ENCODE data around the gene MPZL2. TPM values are rescaled to one million over a fixed set of nuclear protein-coding genes. Genes with fewer than 3 reads are reported as not detected.

Gene MPZL2
- total and polyA plus RNA-seq, 2 of the 13 experiments (the other 11 are each of a cell fraction or from before 2014, with no cell fraction given) = 27.9 to 53.7 TPM

GRCh38 chr11:118232659-118233058 is 31.4 kb downstream of the MPZL2 start:
- H3K9me3 ChIP-seq (ENCODE audit: low read length) = no peaks in the 10 kb centered on the region
- ChIA-PET CTCF (ENCODE audit: low intra/inter-chr PET ratio, low total read pairs) (no interaction called here), POLR2A (no interaction called here)
- peaks cover 25% of the 10 kb centered on the region for H3K4me1 ChIP-seq (ENCODE audit: insufficient read depth, low read length)
- no peaks in the 10 kb centered on the region for H4K20me1 ChIP-seq (ENCODE audit: insufficient read depth, low read length)
- H3K27ac ChIP-seq (ENCODE audit: extremely low read length, insufficient read depth, low read length) = no peak overlapping the region
- no peaks in the 10 kb centered on the region for H3K27me3 ChIP-seq (ENCODE audit: control insufficient read depth in 1 of 2, insufficient read depth in 2 of 2, low read length in 2 of 2)
- in situ Hi-C loops (cut with HindIII; ENCODE audit: extremely low pct_ligation_motif_present, low pct_unique_long_range_greater_than_20kb) (no loop called here), intact Hi-C loops (cut with micrococcal nuclease; ENCODE audit: unreplicated experiment) (no loop called here)
- H2AFZ ChIP-seq (ENCODE audit: low read length) = no peak overlapping the region
- no peaks in the 10 kb centered on the region for H3K79me2 ChIP-seq (ENCODE audit: insufficient read depth, low read length)
- WGBS (ENCODE audit: low lambda C conversion rate) = 61% methylated on average over 1 of the region's 1 CpG
- peak; percentile 15 for DNase-seq (ENCODE audit: low spot score)
- H3K4me3 ChIP-seq (replicated peaks in 1 of 3; ENCODE audit: insufficient read depth in 1 of 3, low read depth in 2 of 3, low read length in 3 of 3) = no peak overlapping the region
- BruUV-seq (replicated peaks) = no TSS peak
- peaks cover 0 to 26% of the 10 kb centered on the region in 2 experiments for H3K36me3 ChIP-seq (replicated peaks in 1 of 2; ENCODE audit: control insufficient read depth in 1 of 2, insufficient read depth in 2 of 2, low read length in 2 of 2)
- FAIRE-seq = no peak
- no peak overlapping the region for H3K4me2 ChIP-seq (ENCODE audit: low read depth, low read length)
- H3K9ac ChIP-seq (ENCODE audit: insufficient read depth, low read depth, low read length) = no peak overlapping the region
- ATAC-seq = no peak
- TF ChIP-seq MLX (CRISPR knock-in tag; IDR thresholded peaks at IDR 0.05) (no peak), CREB1 (IDR thresholded peaks at IDR 0.05) (0 out of 2 replicates have a peak, but pooled peaks have one; percentile 16), CREB1 (CRISPR knock-in tag; IDR thresholded peaks at IDR 0.05) (no peak), ZNF274 (CRISPR knock-in tag; IDR thresholded peaks at IDR 0.05) (no peak), IRF1 (CRISPR knock-in tag; IDR thresholded peaks at IDR 0.05; ENCODE audit: low read depth) (no peak), EP300 (IDR thresholded peaks at IDR 0.05; ENCODE audit: low read depth in 2 of 2, low read length in 2 of 2) (peak in 1 of 2 experiments; percentile 15; a peak in 1 of 4 replicates), EP300 (CRISPR knock-in tag; IDR thresholded peaks at IDR 0.05; ENCODE audit: borderline replicate concordance) (no peak), TCF7 (IDR thresholded peaks at IDR 0.05; ENCODE audit: low read depth) (0 out of 2 replicates have a peak, but pooled peaks have one; percentile 30), AKAP8 (CRISPR knock-in tag; IDR thresholded peaks at IDR 0.05) (no peak)

- H4K20me1 ChIP-seq (ENCODE audit: insufficient read depth, low read length) = no peaks in the 10 kb centered on the region
- H3K79me2 ChIP-seq (ENCODE audit: insufficient read depth, low read length) = no peaks in the 10 kb centered on the region
- in situ Hi-C loops (cut with HindIII; ENCODE audit: extremely low pct_ligation_motif_present, low pct_unique_long_range_greater_than_20kb) = no loop called here
- POLR2A ChIA-PET = no interaction called here
- H3K27me3 ChIP-seq (ENCODE audit: control insufficient read depth in 1 of 2, insufficient read depth in 2 of 2, low read length in 2 of 2) = no peaks in the 10 kb centered on the region
- CTCF ChIA-PET (ENCODE audit: low intra/inter-chr PET ratio, low total read pairs) = no interaction called here
- H3K4me1 ChIP-seq (ENCODE audit: insufficient read depth, low read length) = peaks cover 14% of the 10 kb centered on the region
- H2AFZ ChIP-seq (ENCODE audit: low read length) = no peak overlapping the region
- no peak overlapping the region for H3K27ac ChIP-seq (ENCODE audit: extremely low read length, insufficient read depth, low read length)
- H3K9ac ChIP-seq (ENCODE audit: insufficient read depth, low read depth, low read length) = no peak overlapping the region
- no peak for FAIRE-seq
- peaks cover 0 to 26% of the 10 kb centered on the region in 2 experiments for H3K36me3 ChIP-seq (replicated peaks in 1 of 2; ENCODE audit: control insufficient read depth in 1 of 2, insufficient read depth in 2 of 2, low read length in 2 of 2)
- no peak overlapping the region for H3K4me2 ChIP-seq (ENCODE audit: low read depth, low read length)
- no peak for ATAC-seq
- no peaks in the 10 kb centered on the region for H3K9me3 ChIP-seq (ENCODE audit: low read length)
- no peak for DNase-seq (ENCODE audit: low spot score)
- no TSS peak for BruUV-seq (replicated peaks)
- intact Hi-C loops (cut with micrococcal nuclease; ENCODE audit: unreplicated experiment) = no loop called here
- H3K4me3 ChIP-seq (replicated peaks in 1 of 3; ENCODE audit: insufficient read depth in 1 of 3, low read depth in 2 of 3, low read length in 3 of 3) = no peak overlapping the region
- TF ChIP-seq XRCC5 (optimal IDR thresholded peaks at IDR 0.05; ENCODE audit: low read length) (no peak), ZNF740 (CRISPR knock-in tag; IDR thresholded peaks at IDR 0.05) (no peak), ZNF619 (CRISPR knock-in tag; IDR thresholded peaks at IDR 0.05) (no peak), ZSCAN31 (CRISPR knock-in tag; IDR thresholded peaks at IDR 0.05; ENCODE audit: low read depth) (no peak), ZNF598 (CRISPR knock-in tag; IDR thresholded peaks at IDR 0.05; ENCODE audit: borderline replicate concordance) (no peak), ZBTB7B (CRISPR knock-in tag; IDR thresholded peaks at IDR 0.05) (no peak), DMAP1 (CRISPR knock-in tag; IDR thresholded peaks at IDR 0.05) (no peak), ZSCAN12 (CRISPR knock-in tag; IDR thresholded peaks at IDR 0.05) (no peak), RBM22 (optimal IDR thresholded peaks at IDR 0.05; ENCODE audit: low read length) (no peak), ATRX (CRISPR knock-in tag; IDR thresholded peaks at IDR 0.05; ENCODE audit: borderline replicate concordance) (no peak), ZNF225 (CRISPR knock-in tag; IDR thresholded peaks at IDR 0.05) (no peak), AGO2 (optimal IDR thresholded peaks at IDR 0.05; ENCODE audit: low read depth, low read length) (no peak), CREM (IDR thresholded peaks at IDR 0.05) (no peak), CREM (CRISPR knock-in tag; IDR thresholded peaks at IDR 0.05) (no peak)
Observed at GRCh38 chr11:118231461-118231860, 32.6 kb downstream of the MPZL2 start.
